Measurements from ENCODE around the gene PHOX2B.

The PHOX2B gene

GRCh38 chr4:41784191-41784979 lies 35.9 kb upstream of the PHOX2B start:
- no peak for DNase-seq (ENCODE audit: insufficient read length, low spot score)
- no peak for FAIRE-seq
- no peak for TF ChIP-seq POU2F2 (IDR thresholded peaks at IDR 0.05; ENCODE audit: low read depth, low read length)

- no peak for TF ChIP-seq POU2F2 (IDR thresholded peaks at IDR 0.05; ENCODE audit: low read depth, low read length)
- TF ChIP-seq POLR2A (IDR thresholded peaks at IDR 0.05; ENCODE audit: low read depth, low read length), result no peak
- no peak for TF ChIP-seq SPI1 (IDR thresholded peaks at IDR 0.05; ENCODE audit: low read depth, low read length)
- TF ChIP-seq POLR2AphosphoS5 (IDR thresholded peaks at IDR 0.05; ENCODE audit: low read depth, low read length), result no peak
- TF ChIP-seq PAX5 (IDR thresholded peaks at IDR 0.05; ENCODE audit: insufficient read depth, low read length, severe bottlenecking), result no peak
- TF ChIP-seq TAF1 (IDR thresholded peaks at IDR 0.05; ENCODE audit: low read depth, low read length), result no peak
- FAIRE-seq (no peak), DNase-seq (ENCODE audit: insufficient read length, low spot score) (no peak)
Measured at GRCh38 chr4:41776466-41776865, 27.9 kb upstream of the PHOX2B start.

GRCh38 chr4:41763729-41764128 lies 15.2 kb upstream of the PHOX2B start:
- no peak for TF ChIP-seq PAX5 (IDR thresholded peaks at IDR 0.05; ENCODE audit: insufficient read depth, low read length, severe bottlenecking)
- TF ChIP-seq SPI1 (IDR thresholded peaks at IDR 0.05; ENCODE audit: low read depth, low read length), result no peak
- no peak for TF ChIP-seq POLR2A (IDR thresholded peaks at IDR 0.05; ENCODE audit: low read depth, low read length)
- TF ChIP-seq POU2F2 (IDR thresholded peaks at IDR 0.05; ENCODE audit: low read depth, low read length), result no peak
- no peak for TF ChIP-seq TAF1 (IDR thresholded peaks at IDR 0.05; ENCODE audit: low read depth, low read length)
- FAIRE-seq, result no peak
- no peak for DNase-seq (ENCODE audit: insufficient read length, low spot score)

- TF ChIP-seq POLR2A (IDR thresholded peaks at IDR 0.05; ENCODE audit: low read depth, low read length) (no peak), POU2F2 (IDR thresholded peaks at IDR 0.05; ENCODE audit: low read depth, low read length) (no peak), PAX5 (IDR thresholded peaks at IDR 0.05; ENCODE audit: insufficient read depth, low read length, severe bottlenecking) (no peak), POLR2AphosphoS5 (IDR thresholded peaks at IDR 0.05; ENCODE audit: low read depth, low read length) (no peak), TAF1 (IDR thresholded peaks at IDR 0.05; ENCODE audit: low read depth, low read length) (no peak), SPI1 (IDR thresholded peaks at IDR 0.05; ENCODE audit: low read depth, low read length) (no peak)
- DNase-seq (ENCODE audit: insufficient read length, low spot score) (no peak), FAIRE-seq (no peak)
Measured at GRCh38 chr4:41758884-41759283, 10.4 kb upstream of the PHOX2B start.

- FAIRE-seq (no peak), DNase-seq (ENCODE audit: insufficient read length, low spot score) (no peak)
- no peak for TF ChIP-seq POLR2A (IDR thresholded peaks at IDR 0.05; ENCODE audit: low read depth, low read length)
- no peak for TF ChIP-seq SPI1 (IDR thresholded peaks at IDR 0.05; ENCODE audit: low read depth, low read length)
- no peak for TF ChIP-seq PAX5 (IDR thresholded peaks at IDR 0.05; ENCODE audit: insufficient read depth, low read length, severe bottlenecking)
- no peak for TF ChIP-seq TAF1 (IDR thresholded peaks at IDR 0.05; ENCODE audit: low read depth, low read length)
- TF ChIP-seq POU2F2 (IDR thresholded peaks at IDR 0.05; ENCODE audit: low read depth, low read length), result no peak
- TF ChIP-seq POLR2AphosphoS5 (IDR thresholded peaks at IDR 0.05; ENCODE audit: low read depth, low read length), result no peak
Measured at GRCh38 chr4:41757521-41758156, 9.1 kb upstream of the PHOX2B start.

- no peak for TF ChIP-seq POLR2AphosphoS5 (IDR thresholded peaks at IDR 0.05; ENCODE audit: low read depth, low read length)
- no peak for TF ChIP-seq TAF1 (IDR thresholded peaks at IDR 0.05; ENCODE audit: low read depth, low read length)
- TF ChIP-seq PAX5 (IDR thresholded peaks at IDR 0.05; ENCODE audit: insufficient read depth, low read length, severe bottlenecking), result no peak
- no peak for TF ChIP-seq POU2F2 (IDR thresholded peaks at IDR 0.05; ENCODE audit: low read depth, low read length)
- TF ChIP-seq SPI1 (IDR thresholded peaks at IDR 0.05; ENCODE audit: low read depth, low read length), result no peak
- DNase-seq (ENCODE audit: insufficient read length, low spot score) (no peak), FAIRE-seq (no peak)
Measured at GRCh38 chr4:41753942-41754341, 5.4 kb upstream of the PHOX2B start.

GRCh38 chr4:41752081-41752836 lies 3.7 kb upstream of the PHOX2B start:
- FAIRE-seq, result no peak
- TF ChIP-seq POLR2A (IDR thresholded peaks at IDR 0.05; ENCODE audit: low read depth, low read length) (no peak), POU2F2 (IDR thresholded peaks at IDR 0.05; ENCODE audit: low read depth, low read length) (no peak), POLR2AphosphoS5 (IDR thresholded peaks at IDR 0.05; ENCODE audit: low read depth, low read length) (no peak), TAF1 (IDR thresholded peaks at IDR 0.05; ENCODE audit: low read depth, low read length) (no peak), SPI1 (IDR thresholded peaks at IDR 0.05; ENCODE audit: low read depth, low read length) (no peak), PAX5 (IDR thresholded peaks at IDR 0.05; ENCODE audit: insufficient read depth, low read length, severe bottlenecking) (no peak)
- DNase-seq (ENCODE audit: insufficient read length, low spot score), result no peak

- no peak for DNase-seq (ENCODE audit: insufficient read length, low spot score)
- TF ChIP-seq PAX5 (IDR thresholded peaks at IDR 0.05; ENCODE audit: insufficient read depth, low read length, severe bottlenecking) (no peak), TAF1 (IDR thresholded peaks at IDR 0.05; ENCODE audit: low read depth, low read length) (no peak), POLR2A (IDR thresholded peaks at IDR 0.05; ENCODE audit: low read depth, low read length) (no peak), SPI1 (IDR thresholded peaks at IDR 0.05; ENCODE audit: low read depth, low read length) (no peak), POLR2AphosphoS5 (IDR thresholded peaks at IDR 0.05; ENCODE audit: low read depth, low read length) (no peak), POU2F2 (IDR thresholded peaks at IDR 0.05; ENCODE audit: low read depth, low read length) (no peak)
- no peak for FAIRE-seq
Measured at GRCh38 chr4:41751449-41752061, 3.0 kb upstream of the PHOX2B start.
